Body of pancreas (tissue), 4 donors: ENCODE measurements around the gene SRP19.

ENCODE experiments used
- CTCF ChIP-seq, 7 experiments: fragments of 450-650 bp in 4 of 7; fragments of 200-600 bp in 3 of 7; sonication (generic) in 3 of 7; IDR thresholded peaks; one replicate each; pipeline ENCODE4 v1.5.1; 2016 to 2019; ENCODE audit warnings: antibody characterized with exemption in 7 of 7
- POLR2A ChIP-seq, 3 donors: fragments of 450-650 bp; IDR thresholded peaks; one replicate each; pipeline ENCODE4 v1.6.1; 2016; ENCODE audit warnings: antibody characterized with exemption in 3 of 3, mild to moderate bottlenecking in 2 of 3

GRCh38 chr5:112847306-112847705 is 13.8 kb upstream of the SRP19 start:
- TF ChIP-seq POLR2A (IDR thresholded peaks at IDR 0.05) (no peak), CTCF (IDR thresholded peaks at IDR 0.05) (no peak)
